CD14-positive monocyte (primary cell): ENCODE data around the gene NPTX1. TPM values are rescaled to one million over a fixed set of nuclear protein-coding genes. Genes with fewer than 3 reads are reported as not detected.

Experiments
- DNase-seq, 3 donors: peaks; one replicate each; pipeline ENCODE4 v3.0.0-alpha.2; 2011 to 2022
- H2AFZ ChIP-seq: 2 replicates; pipeline ENCODE4 v1.6.0; 2012; ENCODE audit warnings: mild to moderate bottlenecking, low read depth, low read length, inconsistent platforms; ENCODE audit not compliant: insufficient read depth, poor library complexity, severe bottlenecking
- H3K27ac ChIP-seq, 2 donors: 1 replicate in 1 of 2; 2 replicates in 1 of 2; pipeline ENCODE4 v1.5.1; 2012 to 2013; ENCODE audit warnings: low read length in 2 of 2, control low read depth in 1 of 2, inconsistent platforms in 1 of 2, low read depth in 1 of 2, mild to moderate bottlenecking in 1 of 2
- H3K27me3 ChIP-seq, 2 donors: one replicate each; pipeline versions ENCODE4 v1.6.0 to v1.6.1; 2011 to 2013; ENCODE audit warnings: low read length in 2 of 2; ENCODE audit not compliant: control insufficient read depth in 2 of 2, insufficient read depth in 2 of 2
- H3K36me3 ChIP-seq, 2 donors: replicated peaks in 1 of 2; 1 replicate in 1 of 2; 2 replicates in 1 of 2; pipeline versions ENCODE4 v1.5.1 to v1.6.1; 2012 to 2013; ENCODE audit warnings: low read length in 2 of 2, control low read depth in 1 of 2, inconsistent platforms in 1 of 2, mild to moderate bottlenecking in 1 of 2; ENCODE audit not compliant: insufficient read depth in 2 of 2, control insufficient read depth in 1 of 2
- H3K4me1 ChIP-seq, 2 donors: 1 replicate in 1 of 2; 2 replicates in 1 of 2; pipeline versions ENCODE4 v1.5.1 to v1.6.1; 2012 to 2013; ENCODE audit warnings: low read length in 2 of 2, control low read depth in 1 of 2, inconsistent platforms in 1 of 2, mild to moderate bottlenecking in 1 of 2, moderate library complexity in 1 of 2; ENCODE audit not compliant: insufficient read depth in 2 of 2, control insufficient read depth in 1 of 2
- H3K4me2 ChIP-seq: replicated peaks from 2 replicates; pipeline ENCODE3; 2012; ENCODE audit warnings: low read length, moderate library complexity, mild to moderate bottlenecking; ENCODE audit not compliant: poor library complexity, severe bottlenecking; ENCODE audit errors: extremely low read depth
- H3K4me3 ChIP-seq, 3 experiments: fragments of 200-600 bp in 1 of 3; sonication (generic) in 1 of 3; replicated peaks in 1 of 3; 1 replicate in 2 of 3; 2 replicates in 1 of 3; pipeline ENCODE4 v1.5.1; 2011 to 2013; ENCODE audit warnings: low read length in 3 of 3, mild to moderate bottlenecking in 3 of 3, control low read depth in 2 of 3, low read depth in 2 of 3, inconsistent platforms in 1 of 3, moderate library complexity in 1 of 3
- H3K79me2 ChIP-seq: 2 replicates; pipeline ENCODE4 v1.6.0; 2012; ENCODE audit warnings: mild to moderate bottlenecking, control low read depth, inconsistent platforms, low read length, moderate library complexity; ENCODE audit not compliant: insufficient read depth
- H3K9ac ChIP-seq: 2 replicates; pipeline ENCODE4 v1.6.0; 2017; ENCODE audit warnings: low read length, mild to moderate bottlenecking; ENCODE audit not compliant: insufficient read depth, poor library complexity, severe bottlenecking
- H3K9me3 ChIP-seq, 2 donors: replicated peaks in 1 of 2; 1 replicate in 1 of 2; 2 replicates in 1 of 2; pipeline versions ENCODE4 v1.5.1 to v1.6.1; 2012 to 2013; ENCODE audit warnings: low read length in 2 of 2, control low read depth in 1 of 2; ENCODE audit not compliant: control insufficient read depth in 1 of 2, insufficient read depth in 1 of 2
- H4K20me1 ChIP-seq: 2 replicates; pipeline ENCODE4 v1.6.0; 2012; ENCODE audit warnings: mild to moderate bottlenecking, low read length, control low read depth, moderate library complexity; ENCODE audit not compliant: insufficient read depth
- H3K27ac Mint-ChIP-seq, 7 donors: one replicate each; pipeline ENCODE4 v1.8.0; 2020; ENCODE audit warnings: mild to moderate bottlenecking in 7 of 7, mixed read lengths in 7 of 7, moderate library complexity in 6 of 7, inconsistent platforms in 2 of 7
- H3K27me3 Mint-ChIP-seq, 3 donors: one replicate each; pipeline ENCODE4 v1.8.0; 2021 to 2022; ENCODE audit warnings: low read depth in 3 of 3, mild to moderate bottlenecking in 3 of 3, mixed read lengths in 3 of 3, moderate library complexity in 3 of 3, inconsistent platforms in 1 of 3
- H3K36me3 Mint-ChIP-seq, 2 donors: one replicate each; pipeline ENCODE4 v1.8.0; 2020; ENCODE audit warnings: mixed read lengths in 2 of 2, inconsistent platforms in 1 of 2, mild to moderate bottlenecking in 1 of 2
- H3K4me1 Mint-ChIP-seq: one replicate; pipeline ENCODE4 v1.8.0; 2020; ENCODE audit warnings: mild to moderate bottlenecking, mixed read lengths
- H3K4me3 Mint-ChIP-seq, 2 donors: one replicate each; pipeline ENCODE4 v1.8.0; 2020; ENCODE audit warnings: mild to moderate bottlenecking in 2 of 2, mixed read lengths in 2 of 2, moderate library complexity in 1 of 2
- H3K9me3 Mint-ChIP-seq, 7 donors: one replicate each; pipeline ENCODE4 v1.8.0; 2020 to 2022; ENCODE audit warnings: mixed read lengths in 7 of 7, mild to moderate bottlenecking in 6 of 7, moderate library complexity in 6 of 7, inconsistent platforms in 2 of 7
- CTCF ChIP-seq: fragments of 200-600 bp; IDR thresholded peaks from one replicate; pipeline ENCODE4 v1.8.0; 2022; ENCODE audit warnings: antibody characterized with exemption, mild to moderate bottlenecking
- WGBS: methylation state at CpG from one replicate; pipeline ENCODE4 v1.1.5; 2013; ENCODE audit warnings: missing lambda C conversion rate; ENCODE audit not compliant: insufficient coverage; 5-methylcytosine and 5-hydroxymethylcytosine counted together
- intact Hi-C, 2 donors: fragments of 100-400 bp; cut with micrococcal nuclease; formaldehyde crosslinking; loops; one replicate each; pipeline versions ENCODE4 v1.15.0 to v1.15.1; 2023
- polyA plus RNA-seq, 3 donors: library from polyadenylated mRNA; depleted of rRNA in 1 of 3; unstranded in 2 of 3; stranded (reverse) in 1 of 3; fragments of 300-500 nt in 2 of 3; fragments of >200 nt in 1 of 3; fragmentation: Illumina TruSeq in 2 of 3; gene quantifications; 1 replicate in 2 of 3; 2 replicates in 1 of 3; pipeline ENCODE4 v1.2.3, GENCODE V29; 2012 to 2021

NPTX1 gene
- polyA plus RNA-seq, 3 donors: not detected

- TF ChIP-seq CTCF: no peak
- Mint-ChIP-seq H3K4me1 (no peaks in the 10 kb centered on the region), H3K27me3 (peaks cover 1 to 2% (median 2%) of the 10 kb centered on the region in 3 donors), H3K9me3 (no peaks in the 10 kb centered on the region), H3K36me3 (no peaks in the 10 kb centered on the region), H3K27ac (no peak overlapping the region), H3K4me3 (no peak overlapping the region)
- Histone ChIP-seq H3K9ac (no peak overlapping the region), H3K4me3 (no peak overlapping the region), H3K9me3 (no peaks in the 10 kb centered on the region), H3K36me3 (no peaks in the 10 kb centered on the region), H3K27ac (no peak overlapping the region), H4K20me1 (no peaks in the 10 kb centered on the region), H3K79me2 (no peaks in the 10 kb centered on the region), H3K4me2 (no peak overlapping the region), H3K27me3 (no peaks in the 10 kb centered on the region), H3K4me1 (no peaks in the 10 kb centered on the region), H2AFZ (no peak overlapping the region)
- no peak for DNase-seq
- WGBS: 58% methylated on average over 9 of the region's 12 CpGs
- intact Hi-C loops: no loop called here
Observed at GRCh38 chr17:80443498-80443897, 32.9 kb downstream of the NPTX1 start.

GRCh38 chr17:80442764-80443163, 33.6 kb downstream of the NPTX1 start:
- DNase-seq: no peak
- Histone ChIP-seq H3K36me3 (no peaks in the 10 kb centered on the region), H3K4me2 (no peak overlapping the region), H3K79me2 (no peaks in the 10 kb centered on the region), H2AFZ (no peak overlapping the region), H3K9me3 (no peaks in the 10 kb centered on the region), H4K20me1 (no peaks in the 10 kb centered on the region), H3K4me1 (no peaks in the 10 kb centered on the region), H3K27me3 (no peaks in the 10 kb centered on the region), H3K27ac (no peak overlapping the region), H3K4me3 (no peak overlapping the region), H3K9ac (no peak overlapping the region)
- 96% methylated on average over 4 of the region's 4 CpGs for WGBS
- H3K36me3 Mint-ChIP-seq: no peaks in the 10 kb centered on the region
- H3K27me3 Mint-ChIP-seq: peaks cover 0 to 2% (median 0%) of the 10 kb centered on the region in 3 donors
- no peak for TF ChIP-seq CTCF
- intact Hi-C loops: no loop called here
- no peak overlapping the region for H3K27ac Mint-ChIP-seq
- H3K9me3 Mint-ChIP-seq: no peaks in the 10 kb centered on the region
- no peaks in the 10 kb centered on the region for H3K4me1 Mint-ChIP-seq
- no peak overlapping the region for H3K4me3 Mint-ChIP-seq
